GM12864 (cell line): Measurements from ENCODE around the gene WNT16.

Source experiments
- DNase-seq: peaks from one replicate; pipeline ENCODE4 v3.0.0-alpha.2; 2011; ENCODE audit warnings: low read depth
- H3K4me3 ChIP-seq: 2 replicates; pipeline ENCODE4 v1.5.1; 2011; ENCODE audit warnings: mild to moderate bottlenecking, low read depth, low read length, control low read depth
- TF ChIP-seq, protein P1 (sequence below): IDR thresholded peaks from 2 replicates; pipeline ENCODE4 v1.5.1; 2011; ENCODE audit warnings: low read depth, mild to moderate bottlenecking, moderate library complexity, low read length, control low read depth, inconsistent platforms; ENCODE audit errors: missing control alignments

Gene WNT16, protein sequence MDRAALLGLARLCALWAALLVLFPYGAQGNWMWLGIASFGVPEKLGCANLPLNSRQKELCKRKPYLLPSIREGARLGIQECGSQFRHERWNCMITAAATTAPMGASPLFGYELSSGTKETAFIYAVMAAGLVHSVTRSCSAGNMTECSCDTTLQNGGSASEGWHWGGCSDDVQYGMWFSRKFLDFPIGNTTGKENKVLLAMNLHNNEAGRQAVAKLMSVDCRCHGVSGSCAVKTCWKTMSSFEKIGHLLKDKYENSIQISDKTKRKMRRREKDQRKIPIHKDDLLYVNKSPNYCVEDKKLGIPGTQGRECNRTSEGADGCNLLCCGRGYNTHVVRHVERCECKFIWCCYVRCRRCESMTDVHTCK

DNA sequence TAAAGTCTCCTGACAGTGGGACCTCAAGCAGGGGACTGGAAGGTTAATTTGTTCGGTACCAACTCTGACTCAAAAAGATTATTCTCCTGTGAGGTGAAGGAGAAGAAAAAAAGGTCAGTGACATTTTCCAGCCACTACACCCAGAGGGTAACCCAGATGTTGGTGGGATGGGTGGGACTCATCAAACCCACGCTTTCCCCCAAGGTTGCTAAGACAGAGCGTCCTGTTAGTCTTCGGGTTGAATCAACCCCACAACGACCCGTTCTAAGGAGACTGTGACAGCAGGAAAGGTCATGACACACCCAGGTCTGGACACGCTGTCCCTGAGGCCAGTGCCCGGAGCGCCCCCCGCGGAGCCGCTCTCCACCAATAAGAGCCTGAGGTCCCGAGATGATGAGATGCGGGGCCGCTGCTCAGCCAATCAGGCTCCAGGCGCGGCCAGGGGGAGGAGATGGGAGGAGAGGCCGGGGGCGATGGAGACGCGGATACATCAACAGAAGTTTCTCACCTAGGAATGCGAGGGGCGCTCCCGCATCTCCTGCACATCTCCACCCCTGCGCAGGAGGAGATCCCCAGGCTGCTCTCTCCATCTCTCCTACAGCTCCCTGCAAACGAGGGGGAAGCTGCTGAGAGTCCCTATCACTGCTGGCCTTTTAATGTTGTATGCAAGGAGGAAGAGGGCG, at the start of gene WNT16:
Gene WNT16 (plus strand): TSS at position 493 of the 683 bp plus-strand sequence. CDS start 293 bp downstream, outside the sequence.
- TF ChIP-seq, protein P1, sequence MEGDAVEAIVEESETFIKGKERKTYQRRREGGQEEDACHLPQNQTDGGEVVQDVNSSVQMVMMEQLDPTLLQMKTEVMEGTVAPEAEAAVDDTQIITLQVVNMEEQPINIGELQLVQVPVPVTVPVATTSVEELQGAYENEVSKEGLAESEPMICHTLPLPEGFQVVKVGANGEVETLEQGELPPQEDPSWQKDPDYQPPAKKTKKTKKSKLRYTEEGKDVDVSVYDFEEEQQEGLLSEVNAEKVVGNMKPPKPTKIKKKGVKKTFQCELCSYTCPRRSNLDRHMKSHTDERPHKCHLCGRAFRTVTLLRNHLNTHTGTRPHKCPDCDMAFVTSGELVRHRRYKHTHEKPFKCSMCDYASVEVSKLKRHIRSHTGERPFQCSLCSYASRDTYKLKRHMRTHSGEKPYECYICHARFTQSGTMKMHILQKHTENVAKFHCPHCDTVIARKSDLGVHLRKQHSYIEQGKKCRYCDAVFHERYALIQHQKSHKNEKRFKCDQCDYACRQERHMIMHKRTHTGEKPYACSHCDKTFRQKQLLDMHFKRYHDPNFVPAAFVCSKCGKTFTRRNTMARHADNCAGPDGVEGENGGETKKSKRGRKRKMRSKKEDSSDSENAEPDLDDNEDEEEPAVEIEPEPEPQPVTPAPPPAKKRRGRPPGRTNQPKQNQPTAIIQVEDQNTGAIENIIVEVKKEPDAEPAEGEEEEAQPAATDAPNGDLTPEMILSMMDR = no peak
- no peak for DNase-seq
- peak within 1 kb of the TSS; percentile 45 for H3K4me3 ChIP-seq

DNA sequence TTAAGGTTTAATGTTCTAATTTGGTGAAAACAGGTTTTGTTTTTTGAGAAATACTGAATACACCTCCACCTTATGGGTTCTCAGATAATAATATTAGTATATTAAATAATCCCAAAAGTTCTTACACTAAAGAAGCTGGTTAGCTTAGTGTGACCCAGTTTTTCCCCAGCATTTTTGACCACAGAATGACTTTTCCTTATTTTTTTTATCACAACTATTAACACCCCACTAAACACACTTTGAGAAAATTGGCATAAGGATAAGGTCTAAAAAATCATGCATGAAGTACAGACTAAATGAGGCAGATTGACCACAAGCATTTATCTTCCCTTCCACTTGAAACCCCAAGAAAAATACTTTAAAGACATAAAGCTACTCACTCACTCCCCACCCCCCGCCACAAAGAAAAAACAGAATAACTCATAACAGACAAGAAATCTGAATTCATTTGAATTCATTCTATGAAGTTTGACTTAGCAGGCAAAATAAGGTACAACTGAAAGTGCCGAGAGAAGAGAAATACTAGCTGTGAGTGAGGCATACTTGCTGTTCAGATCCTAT, 49.7 kb upstream of the WNT16 start:
- no peak for DNase-seq
- TF ChIP-seq, protein P1 = no peak
- H3K4me3 ChIP-seq = no peak overlapping the region

DNA sequence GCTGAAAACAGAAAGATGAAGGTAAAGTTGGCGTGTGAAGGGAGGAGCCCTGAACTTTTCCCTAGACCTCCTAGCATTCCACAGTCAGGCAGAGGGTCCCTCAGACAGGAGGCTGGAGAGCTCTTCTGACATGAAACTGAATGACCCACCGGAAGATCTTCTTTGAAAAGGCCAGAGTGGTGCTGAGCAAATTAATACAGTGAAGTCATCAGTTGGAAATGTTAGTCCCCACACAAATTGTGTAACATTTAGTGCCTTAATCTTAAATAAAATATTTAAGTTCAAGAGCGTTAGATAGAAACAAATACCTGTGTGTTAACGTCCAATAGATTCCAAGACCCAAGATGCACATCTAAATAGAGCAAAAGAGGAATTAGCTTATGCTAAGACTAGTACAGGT, 49.0 kb upstream of the WNT16 start:
- TF ChIP-seq, protein P1 = no peak
- DNase-seq = no peak
- no peak overlapping the region for H3K4me3 ChIP-seq

DNA sequence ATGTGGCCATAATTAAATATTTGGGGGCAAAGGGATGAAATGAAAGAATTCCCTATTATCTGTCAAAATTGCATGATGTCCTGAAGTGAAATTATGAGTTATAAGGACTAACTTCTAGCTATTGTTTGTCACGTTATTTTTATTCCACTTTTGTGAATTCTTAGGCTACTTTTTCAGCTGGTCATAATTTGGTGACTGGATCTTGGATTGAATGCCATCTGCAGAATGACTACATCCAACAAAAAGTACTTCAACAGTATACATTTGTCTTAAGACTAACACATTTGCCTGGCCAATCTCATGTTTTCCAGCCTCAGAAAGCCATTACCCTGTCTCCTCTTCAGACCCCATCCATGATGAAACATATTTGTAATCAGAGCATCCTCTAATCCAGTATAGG, 48.1 kb upstream of the WNT16 start:
- H3K4me3 ChIP-seq = no peak overlapping the region
- DNase-seq = no peak
- TF ChIP-seq, protein P1 = no peak

DNA sequence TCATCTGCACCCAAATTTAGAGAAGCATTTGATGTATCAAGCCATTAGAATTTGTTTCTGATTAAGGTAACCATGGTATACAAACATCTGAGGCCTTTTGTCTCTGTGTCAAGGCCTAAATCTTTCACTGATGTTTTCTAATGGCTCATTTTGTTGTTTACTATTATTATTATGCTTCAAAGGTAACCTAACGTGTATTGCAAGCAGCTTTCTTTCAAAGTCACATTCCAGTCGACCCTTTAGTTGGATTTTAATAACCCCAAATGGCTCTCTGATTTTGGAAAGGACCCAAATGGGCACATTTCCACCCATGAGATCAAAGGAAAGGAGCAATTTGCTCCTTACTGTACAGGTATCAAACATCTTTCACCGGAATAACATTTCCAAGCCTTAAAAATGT, 46.7 kb upstream of the WNT16 start:
- H3K4me3 ChIP-seq = no peak overlapping the region
- TF ChIP-seq, protein P1 = no peak
- DNase-seq = no peak

DNA sequence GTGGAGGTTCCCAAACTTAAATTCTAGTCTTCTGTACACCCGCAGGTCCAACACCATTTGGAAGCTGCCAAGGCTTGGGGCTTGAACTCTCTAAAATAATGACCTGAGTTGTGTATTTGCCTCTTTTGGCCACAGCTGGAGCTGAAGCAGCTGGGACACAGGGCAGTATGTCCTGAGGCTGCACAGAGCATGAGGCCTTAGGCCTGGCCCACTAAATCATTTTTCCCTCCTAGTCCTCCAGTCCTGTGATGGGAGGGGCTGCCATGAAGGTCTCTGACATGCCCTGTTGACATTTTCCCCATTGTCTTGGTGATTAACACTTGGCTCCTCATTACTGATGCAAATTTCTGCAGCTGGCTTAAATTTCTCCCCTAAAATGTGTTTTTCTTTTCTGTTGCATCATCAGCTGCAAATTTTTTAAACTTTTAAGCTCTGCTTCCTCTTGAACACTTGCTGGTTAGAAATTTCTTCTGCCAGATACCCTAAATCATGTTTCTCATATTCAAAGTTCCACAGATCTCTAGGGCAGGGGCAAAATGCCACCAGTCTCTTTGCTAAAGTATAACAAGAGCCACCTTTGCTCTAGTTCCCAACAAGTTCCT, 43.6 kb upstream of the WNT16 start:
- TF ChIP-seq, protein P1 = no peak
- no peak overlapping the region for H3K4me3 ChIP-seq
- no peak for DNase-seq
